PC-9 (cell line): ENCODE measurements around the gene UNC5B. TPM values are rescaled to one million over a fixed set of nuclear protein-coding genes. Genes with fewer than 3 reads are reported as not detected.

Experiments used
- BruUV-seq: library from RNA; stranded (reverse); fragments of 400-500 nt; replicated peaks from 2 replicates; lab custom pipeline; 2021; lab: Mats Ljungman, UMichigan
- CTCF ChIA-PET: fragments of 300-600 bp; sonication (Branson Sonifier 250); formaldehyde crosslinking; loops from one replicate; lab custom pipeline; 2022; ENCODE audit warnings: antibody characterized with exemption; lab: Charles Lee
- POLR2A ChIA-PET: fragments of 300-600 bp; sonication (Branson Sonifier 250); formaldehyde crosslinking; loops from one replicate; lab custom pipeline; 2022; ENCODE audit warnings: antibody characterized with exemption; ENCODE audit not compliant: unreplicated experiment; lab: Charles Lee
- DNase-seq, 2 experiments: peaks; one replicate each; pipeline versions ENCODE4 v3.0.0 to v3.0.0-alpha.2; 2015 to 2022; ENCODE audit warnings: mixed read lengths in 1 of 2
- H2AFZ ChIP-seq: fragments of 200-600 bp; sonication (generic); 2 replicates; pipeline ENCODE4 v1.8.1; 2017; ENCODE audit warnings: antibody characterized with exemption
- H3F3A ChIP-seq: fragments of 200-600 bp; sonication (generic); 2 replicates; pipeline ENCODE4 v1.8.1; 2017; ENCODE audit warnings: antibody characterized with exemption, mild to moderate bottlenecking, low read depth; ENCODE audit not compliant: insufficient read depth
- H3K27ac ChIP-seq: fragments of 200-600 bp; sonication (generic); 2 replicates; pipeline ENCODE4 v1.6.1; 2016; ENCODE audit warnings: mixed run types
- H3K27me3 ChIP-seq: fragments of 200-600 bp; sonication (generic); 2 replicates; pipeline ENCODE4 v1.6.1; 2016; ENCODE audit warnings: low read depth, mixed run types; ENCODE audit not compliant: insufficient read depth
- H3K36me3 ChIP-seq: fragments of 200-600 bp; sonication (generic); 2 replicates; pipeline ENCODE4 v1.6.1; 2016; ENCODE audit warnings: low read depth, mixed run types
- H3K4me1 ChIP-seq: fragments of 200-600 bp; sonication (generic); replicated peaks from 2 replicates; pipeline ENCODE4 v1.6.1; 2016; ENCODE audit warnings: mixed run types; ENCODE audit not compliant: insufficient read depth
- H3K4me2 ChIP-seq: fragments of 200-600 bp; sonication (generic); 2 replicates; pipeline ENCODE4 v1.6.1; 2017; ENCODE audit warnings: mixed run types
- H3K4me3 ChIP-seq: fragments of 200-600 bp; sonication (generic); 2 replicates; pipeline ENCODE4 v1.6.1; 2016; ENCODE audit warnings: mixed run types
- H3K79me2 ChIP-seq: fragments of 200-600 bp; sonication (generic); 2 replicates; pipeline ENCODE4 v1.6.1; 2017; ENCODE audit warnings: low read depth, mixed run types
- H3K9me2 ChIP-seq: fragments of 200-600 bp; sonication (generic); 2 replicates; pipeline ENCODE4 v1.8.1; 2017; ENCODE audit warnings: mild to moderate bottlenecking; ENCODE audit not compliant: insufficient read depth
- H3K9me3 ChIP-seq: fragments of 200-600 bp; sonication (generic); 2 replicates; pipeline ENCODE4 v1.8.1; 2016; ENCODE audit warnings: low read depth; ENCODE audit not compliant: insufficient read depth
- H4K20me1 ChIP-seq: fragments of 200-600 bp; sonication (generic); 2 replicates; pipeline ENCODE4 v1.8.1; 2017; ENCODE audit not compliant: insufficient read depth
- CTCF ChIP-seq: fragments of 200-600 bp; sonication (generic); conservative IDR thresholded peaks from 2 replicates; pipeline ENCODE4 v1.6.1; 2017; ENCODE audit warnings: mixed run types, antibody characterized with exemption, mild to moderate bottlenecking, moderate library complexity
- EZH2 ChIP-seq: fragments of 200-600 bp; sonication (generic); IDR thresholded peaks from 2 replicates; pipeline ENCODE4 v1.8.0; 2017; ENCODE audit warnings: antibody characterized with exemption, low read depth
- intact Hi-C: fragments of 100-400 bp; cut with micrococcal nuclease; formaldehyde crosslinking; loops from one replicate; pipeline ENCODE4 v1.10.0; 2022; ENCODE audit not compliant: unreplicated experiment
- total RNA-seq: library from RNA; stranded (reverse); gene quantifications from 2 replicates; pipeline ENCODE4 v1.2.3, GENCODE V29; 2021

UNC5B gene
- total RNA-seq, 1 experiment from 2014 or later = 1.7 TPM

GRCh38 chr10:71236286-71236685 is 23.9 kb downstream of the UNC5B start:
- H2AFZ ChIP-seq = no peak overlapping the region
- no peaks in the 10 kb centered on the region for H3K4me1 ChIP-seq
- H3K9me3 ChIP-seq = no peaks in the 10 kb centered on the region
- no peaks in the 10 kb centered on the region for H3K79me2 ChIP-seq
- no peak overlapping the region for H3K27ac ChIP-seq
- no peak for DNase-seq
- no peaks in the 10 kb centered on the region for H3K36me3 ChIP-seq
- CTCF ChIA-PET = no interaction called here
- H3K4me2 ChIP-seq = no peak overlapping the region
- no peaks in the 10 kb centered on the region for H4K20me1 ChIP-seq
- H3F3A ChIP-seq = no peaks in the 10 kb centered on the region
- intact Hi-C loops = no loop called here
- BruUV-seq = no TSS peak
- POLR2A ChIA-PET = no interaction called here
- no peaks in the 10 kb centered on the region for H3K9me2 ChIP-seq
- H3K27me3 ChIP-seq = no peaks in the 10 kb centered on the region
- TF ChIP-seq CTCF (no peak), EZH2 (no peak)
- H3K4me3 ChIP-seq = no peak overlapping the region

GRCh38 chr10:71236822-71237682 is 24.7 kb downstream of the UNC5B start:
- DNase-seq = no peak
- TF ChIP-seq CTCF = no peak
- TF ChIP-seq EZH2 = no peak
- no TSS peak for BruUV-seq
- no peaks in the 10 kb centered on the region for H3K9me2 ChIP-seq
- no peaks in the 10 kb centered on the region for H3K27me3 ChIP-seq
- intact Hi-C loops = no loop called here
- H3K4me2 ChIP-seq = no peak overlapping the region
- no peak overlapping the region for H3K27ac ChIP-seq
- H3K9me3 ChIP-seq = no peaks in the 10 kb centered on the region
- H4K20me1 ChIP-seq = no peaks in the 10 kb centered on the region
- ChIA-PET POLR2A (interaction anchor here (0.7 kb wide), 1 partner anchor 10 kb away, joined by 4 read pairs; no protein-coding TSS in a partner anchor), CTCF (no interaction called here)
- H3K79me2 ChIP-seq = no peaks in the 10 kb centered on the region
- no peaks in the 10 kb centered on the region for H3K4me1 ChIP-seq
- no peaks in the 10 kb centered on the region for H3F3A ChIP-seq
- H3K4me3 ChIP-seq = no peak overlapping the region
- no peaks in the 10 kb centered on the region for H3K36me3 ChIP-seq
- H2AFZ ChIP-seq = no peak overlapping the region

GRCh38 chr10:71237843-71238623 is 25.7 kb downstream of the UNC5B start:
- H3K4me2 ChIP-seq = no peak overlapping the region
- no peaks in the 10 kb centered on the region for H3K36me3 ChIP-seq
- H3K4me3 ChIP-seq = no peak overlapping the region
- H3K27ac ChIP-seq = no peak overlapping the region
- no peak overlapping the region for H2AFZ ChIP-seq
- H3K9me2 ChIP-seq = no peaks in the 10 kb centered on the region
- H3K9me3 ChIP-seq = no peaks in the 10 kb centered on the region
- ChIA-PET POLR2A (interaction anchor here (0.7 kb wide), 1 partner anchor 9 kb away, joined by 4 read pairs; no protein-coding TSS in a partner anchor), CTCF (no interaction called here)
- no peaks in the 10 kb centered on the region for H3F3A ChIP-seq
- intact Hi-C loops = no loop called here
- no peak for DNase-seq
- BruUV-seq = no TSS peak
- H3K79me2 ChIP-seq = no peaks in the 10 kb centered on the region
- peaks cover 3% of the 10 kb centered on the region for H3K4me1 ChIP-seq
- H4K20me1 ChIP-seq = no peaks in the 10 kb centered on the region
- H3K27me3 ChIP-seq = no peaks in the 10 kb centered on the region
- TF ChIP-seq CTCF (no peak), EZH2 (no peak)
